Activated CD4-positive, CD25-positive, alpha-beta regulatory T cell treated with anti-CD3 and anti-CD28 coated beads, Interleukin-2, amount 50 U/mL, for 72 hours (primary cell): ENCODE data around the gene TUBGCP2.

Source experiments
- DNase-seq: peaks from one replicate; pipeline ENCODE4 v3.0.0; 2021

Gene TUBGCP2

GRCh38 chr10:133342942-133343341, 34.3 kb upstream of the TUBGCP2 start:
- DNase-seq: no peak

DNA sequence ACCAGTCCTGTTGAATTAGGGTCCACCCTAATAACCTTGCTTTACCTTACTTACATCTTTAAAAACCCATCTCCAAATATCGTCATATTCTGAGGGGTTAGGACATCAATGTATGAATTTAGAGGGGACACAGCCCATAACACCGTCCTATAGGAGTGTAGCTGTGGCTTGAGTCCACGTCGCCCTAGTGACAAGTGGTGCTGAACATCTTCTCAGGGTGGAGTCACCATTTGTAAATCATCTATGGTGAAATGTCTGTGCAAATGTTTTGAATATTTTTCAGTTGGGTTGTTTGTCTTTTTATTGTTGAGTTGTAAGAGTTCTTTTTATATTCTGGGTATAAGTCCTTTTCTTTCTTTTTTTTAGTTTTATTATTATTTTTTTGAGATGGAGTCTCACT, 33.3 kb upstream of the TUBGCP2 start:
- DNase-seq: no peak

GRCh38 chr10:133339708-133340380, 31.2 kb upstream of the TUBGCP2 start:
- DNase-seq: no peak

DNA sequence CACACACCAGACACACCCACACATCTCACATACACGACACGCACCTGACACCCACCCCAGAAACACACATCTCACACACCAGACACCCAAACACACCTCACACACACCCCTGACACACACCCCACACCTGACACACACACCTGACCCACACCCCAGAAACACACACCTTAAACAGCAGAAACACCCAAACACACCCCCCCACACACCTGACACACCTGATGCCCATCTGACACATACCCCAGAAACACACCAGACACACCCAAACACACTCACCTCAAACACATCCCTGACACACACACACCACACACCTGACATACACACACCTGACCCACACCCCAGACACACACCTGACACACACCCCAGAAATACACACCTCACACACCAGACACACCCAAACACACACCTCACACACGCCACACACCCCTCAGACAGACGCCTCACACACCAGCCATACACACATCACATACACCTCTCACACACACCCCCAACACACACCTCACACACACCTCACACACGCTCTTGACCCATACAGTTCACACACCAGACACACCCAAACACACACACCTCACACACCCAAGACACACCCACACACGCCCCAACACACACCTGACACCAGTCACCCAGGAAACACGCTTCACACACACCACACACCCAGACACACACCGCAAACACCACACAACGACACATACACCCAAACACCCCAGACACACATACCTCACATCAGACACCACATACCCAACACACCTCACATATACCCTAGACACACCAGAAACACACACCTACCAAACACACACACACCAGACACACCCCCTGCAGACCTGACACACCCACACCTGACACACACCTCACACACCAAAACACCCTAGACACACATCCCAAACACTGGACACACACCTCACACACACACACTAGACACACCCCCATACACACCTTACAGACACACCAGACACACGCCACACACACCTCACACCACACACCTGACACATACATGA, 29.7 kb upstream of the TUBGCP2 start:
- DNase-seq: no peak

- no peak for DNase-seq
These were observed 28.7 kb upstream of the TUBGCP2 start for GRCh38 chr10:133337370-133337725.

GRCh38 chr10:133336577-133337369, 28.1 kb upstream of the TUBGCP2 start, which contains the start of gene CALY:
TSS of gene CALY (minus strand) at chr10:133336896. CDS start at chr10:133328989, 7,907 bp downstream.
- peak; percentile 77 for DNase-seq

- DNase-seq: no peak
These were observed 27.5 kb upstream of the TUBGCP2 start for GRCh38 chr10:133336118-133336576.

DNA sequence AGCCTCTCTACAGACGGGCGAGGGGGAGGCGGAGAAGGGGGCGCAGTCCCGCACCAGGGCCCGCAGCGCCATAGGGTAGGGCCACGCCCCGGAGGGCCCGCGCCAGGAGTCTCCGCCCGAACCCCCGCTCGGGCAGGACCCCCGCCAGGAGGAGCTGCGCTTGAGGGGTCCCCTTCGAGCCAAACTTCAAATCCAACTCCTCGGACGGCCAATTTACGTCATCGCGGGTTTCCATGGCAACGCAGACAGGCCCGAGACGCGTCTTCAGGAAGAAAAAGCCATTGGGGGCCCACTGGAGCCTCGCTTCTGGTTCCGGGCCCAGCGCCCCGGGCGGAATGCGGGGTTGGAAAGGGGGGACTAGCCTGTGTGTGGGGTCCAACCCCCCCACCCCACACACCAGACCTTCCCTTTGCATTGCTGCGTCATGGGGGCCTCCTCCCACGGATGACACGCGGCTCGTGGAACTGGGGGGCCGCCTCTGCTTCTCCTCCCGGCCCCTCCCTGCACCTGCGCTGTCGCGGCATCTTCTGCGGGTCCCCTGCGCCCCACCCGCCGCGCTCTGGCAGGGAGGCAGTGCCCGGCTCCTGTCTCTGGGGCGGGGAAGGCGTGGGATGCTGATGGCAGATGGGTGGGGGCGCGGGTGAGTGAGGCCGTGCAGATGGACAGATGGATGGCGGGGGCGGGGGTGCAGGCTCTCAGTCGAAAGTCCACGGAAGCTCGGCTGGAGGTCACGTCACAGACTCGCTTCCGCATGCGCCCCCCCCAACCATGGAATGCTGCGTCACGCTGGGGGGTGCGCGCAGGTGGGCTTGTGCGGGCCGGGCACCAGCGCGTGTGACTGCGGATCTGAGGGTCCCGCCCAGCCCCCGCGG, 26.8 kb upstream of the TUBGCP2 start:
- DNase-seq: peak; percentile 64

DNA sequence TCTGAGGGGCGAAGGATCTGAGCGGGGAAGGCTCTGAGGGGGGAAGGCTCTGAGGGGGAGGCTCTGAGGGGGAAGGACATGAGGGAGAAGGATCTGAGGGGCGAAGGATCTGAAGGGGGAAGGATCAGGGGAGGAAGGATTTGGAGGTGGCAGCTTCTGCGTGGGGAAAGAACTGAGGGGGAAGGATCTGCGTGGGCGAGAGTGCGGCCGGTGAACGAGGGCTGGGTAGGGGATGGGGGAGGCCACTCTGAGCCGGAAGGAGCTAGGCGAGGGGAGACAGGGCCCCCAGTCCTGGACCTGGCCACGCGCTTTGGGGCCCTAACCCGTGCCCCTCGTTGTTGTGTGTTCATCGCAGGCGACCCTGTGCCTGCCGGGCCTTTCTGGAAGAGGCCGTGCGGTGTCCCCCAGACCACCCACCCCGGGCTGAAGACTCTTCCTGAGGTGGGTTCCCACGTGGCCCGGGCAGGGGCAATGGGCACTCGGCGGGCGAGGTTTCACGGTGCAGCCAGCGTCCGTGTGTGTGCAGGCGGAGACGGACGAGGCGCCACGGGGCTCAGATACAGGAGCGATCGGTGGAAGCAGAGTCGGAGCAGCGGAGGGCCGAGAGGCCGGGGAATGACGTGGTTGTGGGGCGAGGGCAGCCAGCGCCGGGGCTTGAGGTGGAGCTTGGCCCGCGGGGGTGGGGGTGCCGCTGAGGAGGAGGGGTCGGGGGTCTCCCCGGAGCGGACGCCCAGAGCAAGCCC, 26.0 kb upstream of the TUBGCP2 start:
- DNase-seq: no peak

DNA sequence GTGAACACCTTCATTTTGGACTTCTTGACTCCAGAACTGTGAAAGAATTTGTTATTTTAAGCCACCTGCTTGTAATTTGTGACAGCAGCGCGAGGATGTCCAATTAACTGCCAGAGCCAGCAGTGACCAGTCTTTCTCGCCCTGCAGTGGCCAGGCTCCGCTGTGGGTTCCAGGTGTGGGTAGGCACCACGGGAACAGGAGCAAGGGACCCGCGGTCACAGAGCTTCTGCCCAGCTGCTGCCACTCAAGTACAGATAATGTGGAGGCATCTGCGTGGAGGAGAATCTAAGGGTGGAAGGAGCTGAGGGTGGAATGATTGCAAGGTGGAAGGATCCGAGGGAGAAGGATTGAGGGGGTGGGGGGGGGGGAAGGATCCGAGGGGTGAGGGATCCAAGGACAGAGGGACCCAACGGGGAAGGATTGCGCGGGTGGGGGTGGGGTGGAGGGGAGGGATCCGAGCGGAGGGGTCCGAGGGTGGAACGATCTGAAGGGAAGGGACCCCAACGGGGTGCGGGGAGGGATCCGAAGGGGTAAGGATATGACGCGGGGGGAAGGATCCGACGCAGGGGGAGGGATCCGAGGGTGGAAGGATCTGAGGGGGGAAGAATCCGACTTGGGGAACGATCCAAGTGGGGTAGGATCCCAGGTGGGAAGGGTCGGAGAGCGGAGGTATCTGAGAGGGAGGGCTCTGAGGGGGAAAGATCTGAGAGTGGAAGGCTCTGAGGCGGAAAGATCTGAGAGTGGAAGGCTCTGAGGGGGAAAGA, 24.4 kb upstream of the TUBGCP2 start:
- DNase-seq: no peak

DNA sequence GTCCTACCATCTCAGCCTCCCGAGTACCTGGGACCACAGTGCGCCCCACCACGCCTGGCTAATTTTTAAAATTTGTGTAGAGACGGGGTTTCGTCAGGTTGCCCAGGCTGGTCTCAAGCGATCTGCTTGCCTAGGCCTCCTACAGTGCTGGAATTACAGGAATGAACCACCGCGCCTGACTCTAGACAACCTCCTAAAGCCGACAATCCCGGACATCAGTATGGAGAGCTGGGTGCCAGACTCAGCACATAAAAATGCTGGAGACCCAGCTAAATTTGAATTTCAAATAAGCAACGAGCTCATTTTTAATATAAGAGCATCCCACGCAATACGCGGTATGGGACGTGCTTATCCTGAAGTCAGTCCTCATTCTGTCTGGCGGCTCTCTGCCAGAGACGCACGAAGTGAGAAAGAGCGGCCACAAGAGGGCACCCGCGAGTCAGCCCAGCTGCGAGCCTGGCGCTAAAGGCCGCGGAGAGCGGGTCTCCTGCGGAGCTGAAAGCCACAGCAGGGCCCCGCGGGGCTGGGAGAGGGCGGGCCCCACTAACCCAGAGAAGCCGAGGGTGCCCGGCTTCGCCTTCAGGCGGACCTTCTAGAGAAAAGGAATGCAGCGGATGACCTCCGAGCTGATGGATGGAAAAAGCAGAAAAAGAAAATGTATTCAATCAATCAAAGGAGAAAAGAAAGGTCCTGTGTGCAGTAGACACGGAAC, 21.0 kb upstream of the TUBGCP2 start:
- peak; percentile 92 for DNase-seq

- no peak for DNase-seq
These were observed 20.0 kb upstream of the TUBGCP2 start for GRCh38 chr10:133328358-133329343.

DNA sequence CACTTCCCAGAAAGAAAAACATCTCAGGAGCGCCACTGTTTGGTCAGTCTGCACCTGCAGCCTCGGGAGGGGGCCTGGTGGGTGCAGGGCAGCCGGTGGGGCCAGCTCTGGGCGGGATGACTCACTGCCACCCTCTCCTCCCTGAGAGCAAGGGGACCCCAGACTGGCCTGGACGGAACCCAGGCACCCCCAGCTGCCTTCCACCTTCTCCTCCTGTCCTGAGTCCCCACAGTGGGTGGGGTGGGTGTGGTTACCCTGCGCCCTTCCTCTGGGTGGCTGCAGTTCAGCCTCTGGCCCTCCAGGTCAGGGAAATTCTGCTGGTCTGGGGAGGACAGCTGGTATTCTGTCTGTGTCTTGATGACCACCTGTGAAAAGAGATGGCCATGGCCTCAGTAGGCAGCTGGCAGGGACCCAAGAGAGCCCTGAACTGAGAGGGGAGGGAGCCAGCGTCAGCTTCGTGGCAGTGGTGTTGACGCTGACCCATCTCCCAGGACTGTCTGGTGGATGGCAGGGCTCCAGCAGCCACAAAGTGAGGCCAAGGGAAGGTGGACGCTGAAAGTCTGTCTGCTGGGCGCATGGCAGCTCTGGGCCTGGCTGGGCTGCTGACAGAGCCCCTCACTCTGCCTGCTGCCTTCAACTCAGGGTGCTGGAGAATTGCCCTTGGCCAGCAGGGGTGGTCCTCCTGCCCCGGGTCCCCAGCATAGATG, 19.1 kb upstream of the TUBGCP2 start:
- DNase-seq: no peak

GRCh38 chr10:133326745-133327650, 18.3 kb upstream of the TUBGCP2 start:
- no peak for DNase-seq

- DNase-seq: no peak
These were observed 17.5 kb upstream of the TUBGCP2 start for GRCh38 chr10:133326223-133326551.

DNA sequence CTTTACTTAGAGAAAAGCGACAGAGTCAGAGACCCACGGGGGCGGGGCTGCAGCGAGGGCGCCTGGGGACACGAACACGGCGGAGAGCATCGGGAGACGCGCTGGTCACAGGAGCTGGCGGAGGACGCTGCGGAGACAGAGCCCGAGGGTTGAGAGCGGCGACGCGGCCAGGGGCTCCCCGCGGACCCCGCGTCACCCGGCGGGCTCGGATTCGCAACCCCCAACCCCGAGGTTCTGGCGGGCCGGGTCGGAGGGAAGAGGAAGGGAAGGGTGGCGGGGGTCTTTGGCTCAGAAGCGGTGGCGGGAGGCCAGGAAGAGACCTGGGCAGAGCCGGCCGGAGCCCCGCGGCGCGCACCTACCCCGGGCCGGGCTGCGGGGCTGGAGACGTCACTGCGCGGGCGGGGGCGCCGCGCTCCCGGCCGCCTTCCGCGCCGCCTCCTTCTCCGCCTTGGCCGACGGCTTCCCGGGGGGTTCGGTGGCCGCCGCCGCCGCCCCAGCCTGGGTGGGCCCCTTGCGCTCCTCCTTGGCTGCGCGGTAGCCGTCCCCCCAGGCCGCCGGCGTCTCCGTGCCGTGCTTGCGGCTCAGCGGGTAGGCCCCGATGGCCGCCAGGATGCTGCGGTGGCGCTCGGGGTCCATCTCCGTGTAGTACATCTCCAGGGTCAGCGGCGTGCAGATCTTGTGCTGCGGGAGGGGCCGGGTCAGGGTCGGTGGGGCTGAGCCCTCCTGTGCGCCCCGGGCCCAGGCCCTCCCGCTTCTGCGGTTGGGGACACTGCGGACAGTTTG, 17.0 kb upstream of the TUBGCP2 start:
- no peak for DNase-seq
